Fibroblast of mammary gland (primary cell): Measurements from ENCODE around the gene SPART.

Source experiments
- DNase-seq: peaks from one replicate; pipeline ENCODE4 v3.0.0-alpha.2; 2010; ENCODE audit warnings: low read depth
- H3K4me3 ChIP-seq: 2 replicates; pipeline ENCODE4 v1.5.1; 2011; ENCODE audit warnings: low read depth, mild to moderate bottlenecking, low read length, moderate library complexity; ENCODE audit not compliant: control insufficient read depth
- TF ChIP-seq, protein P1 (sequence below): conservative IDR thresholded peaks from 2 replicates; pipeline ENCODE4 v1.5.1; 2011; ENCODE audit warnings: low read depth, low read length, inconsistent platforms; ENCODE audit not compliant: control insufficient read depth, insufficient read depth

Gene SPART

DNA sequence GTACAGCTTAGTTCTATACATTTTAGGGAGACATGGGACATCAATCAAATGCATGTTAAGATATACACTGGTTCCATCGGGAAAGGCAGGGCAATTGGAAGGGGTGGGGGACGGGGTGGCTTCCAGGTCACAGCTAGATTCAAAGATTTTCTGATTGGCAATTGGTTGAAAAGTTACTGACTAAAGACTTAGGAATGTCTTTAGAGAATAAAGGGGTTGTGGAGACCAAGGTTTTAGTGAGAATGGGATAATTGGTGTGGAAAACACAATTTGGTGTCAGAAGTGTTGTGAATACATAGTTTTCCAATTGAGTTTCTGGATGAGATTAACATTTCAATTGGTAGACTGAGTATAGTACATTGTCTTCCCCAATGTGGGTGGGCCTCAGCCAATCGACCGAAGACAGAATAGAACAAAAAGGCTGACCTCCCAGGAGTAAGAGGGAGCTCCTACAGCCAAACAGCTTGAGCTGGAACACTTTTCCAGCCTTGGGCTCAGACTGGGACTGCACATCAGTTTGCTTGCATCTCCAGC is 47.6 kb downstream of the SPART start:
- H3K4me3 ChIP-seq: no peak overlapping the region
- TF ChIP-seq, protein P1, sequence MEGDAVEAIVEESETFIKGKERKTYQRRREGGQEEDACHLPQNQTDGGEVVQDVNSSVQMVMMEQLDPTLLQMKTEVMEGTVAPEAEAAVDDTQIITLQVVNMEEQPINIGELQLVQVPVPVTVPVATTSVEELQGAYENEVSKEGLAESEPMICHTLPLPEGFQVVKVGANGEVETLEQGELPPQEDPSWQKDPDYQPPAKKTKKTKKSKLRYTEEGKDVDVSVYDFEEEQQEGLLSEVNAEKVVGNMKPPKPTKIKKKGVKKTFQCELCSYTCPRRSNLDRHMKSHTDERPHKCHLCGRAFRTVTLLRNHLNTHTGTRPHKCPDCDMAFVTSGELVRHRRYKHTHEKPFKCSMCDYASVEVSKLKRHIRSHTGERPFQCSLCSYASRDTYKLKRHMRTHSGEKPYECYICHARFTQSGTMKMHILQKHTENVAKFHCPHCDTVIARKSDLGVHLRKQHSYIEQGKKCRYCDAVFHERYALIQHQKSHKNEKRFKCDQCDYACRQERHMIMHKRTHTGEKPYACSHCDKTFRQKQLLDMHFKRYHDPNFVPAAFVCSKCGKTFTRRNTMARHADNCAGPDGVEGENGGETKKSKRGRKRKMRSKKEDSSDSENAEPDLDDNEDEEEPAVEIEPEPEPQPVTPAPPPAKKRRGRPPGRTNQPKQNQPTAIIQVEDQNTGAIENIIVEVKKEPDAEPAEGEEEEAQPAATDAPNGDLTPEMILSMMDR: no peak
- no peak for DNase-seq

DNA sequence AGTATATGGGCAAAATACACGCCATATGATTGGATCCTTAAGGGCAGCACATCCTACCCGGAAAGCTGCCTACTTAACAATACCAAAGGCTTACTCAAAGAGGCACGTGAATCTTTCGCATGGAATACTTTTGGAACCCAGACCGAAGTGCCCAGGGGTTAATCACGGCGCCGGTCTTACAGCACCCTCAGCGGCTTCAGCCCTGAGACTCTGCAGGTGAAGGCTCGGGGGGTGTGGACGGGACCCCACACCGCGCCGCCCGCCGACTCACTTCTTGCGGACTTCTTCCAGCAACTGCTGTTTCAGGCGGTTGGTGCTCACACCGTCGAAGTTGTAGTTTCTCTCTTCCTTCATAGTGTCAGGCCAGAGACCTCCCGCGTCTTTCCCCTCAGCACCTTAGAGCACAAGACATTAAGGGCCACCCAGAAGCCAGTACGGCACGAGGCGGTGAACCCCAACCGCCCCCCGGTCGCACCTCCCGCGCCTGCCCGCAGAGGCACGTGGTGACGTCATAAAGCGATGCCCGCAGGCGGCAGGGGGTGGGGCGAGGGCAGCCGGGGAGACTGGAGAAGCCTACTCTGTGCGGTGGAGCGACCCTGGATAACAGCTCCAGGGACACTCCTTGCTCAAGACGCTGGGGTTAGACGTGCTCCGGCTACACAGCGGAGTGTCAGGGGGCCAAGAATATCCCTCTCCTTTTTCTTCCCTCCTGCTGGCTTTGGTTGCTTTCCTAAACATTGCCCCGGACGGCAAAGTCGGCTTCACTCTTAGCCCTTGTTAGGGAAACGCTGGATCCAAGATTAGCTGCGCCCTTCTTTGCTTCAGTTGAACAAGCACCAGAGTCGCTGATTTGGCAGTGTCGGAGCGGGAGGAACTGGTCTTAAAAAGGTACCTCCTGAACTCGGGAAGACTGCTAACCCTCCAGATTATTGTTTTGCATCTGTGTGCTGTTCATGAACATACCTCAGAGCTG is 48.5 kb downstream of the SPART start, which contains the start of gene CCDC169:
CCDC169 (minus strand) TSS at position 449 of the 973 bp plus-strand sequence; CDS start at position 354, 95 bp downstream.
- peak; percentile 59 for DNase-seq
- H3K4me3 ChIP-seq: peak within 1 kb of the TSS; percentile 79
- TF ChIP-seq, protein P1: no peak

DNA sequence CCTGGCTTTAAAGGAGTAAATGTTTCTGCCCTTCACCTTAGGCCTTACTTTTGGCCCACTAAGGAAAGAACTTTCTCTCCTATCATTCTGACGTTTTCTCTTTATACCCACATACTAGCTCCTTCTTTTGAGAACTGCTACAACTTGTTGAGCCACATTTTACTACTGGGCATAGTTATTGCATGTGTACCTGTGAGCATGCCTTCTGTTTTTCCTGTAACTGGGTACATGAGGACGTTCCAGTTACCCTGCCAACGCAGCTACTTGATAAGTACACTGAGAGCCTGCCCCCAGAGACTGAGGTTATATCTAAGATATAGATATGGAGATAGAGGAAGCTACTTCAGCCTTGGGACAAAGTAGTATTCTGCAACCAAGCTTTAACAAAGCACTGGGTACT is 52.1 kb downstream of the SPART start:
- DNase-seq: no peak
- TF ChIP-seq, protein P1: no peak
- no peak overlapping the region for H3K4me3 ChIP-seq

DNA sequence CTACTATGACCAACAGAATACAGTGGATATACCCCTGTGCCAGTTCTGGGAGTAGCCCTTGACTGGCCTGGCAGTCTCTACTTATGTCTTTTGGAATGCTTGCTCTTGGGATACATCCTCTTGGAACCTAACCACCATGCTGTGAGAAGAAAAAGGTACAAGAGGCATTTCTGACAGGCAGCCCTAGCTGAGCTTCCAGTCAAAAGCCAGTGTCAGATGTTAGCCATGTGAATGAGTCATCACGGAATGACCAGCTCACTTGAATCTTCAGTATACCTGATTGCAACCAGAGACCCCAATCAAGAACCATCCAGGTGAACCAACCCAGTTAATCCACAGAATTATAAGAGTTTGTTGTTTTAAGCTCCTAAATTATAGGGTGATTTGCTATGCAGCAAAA is 52.7 kb downstream of the SPART start:
- DNase-seq: no peak

DNA sequence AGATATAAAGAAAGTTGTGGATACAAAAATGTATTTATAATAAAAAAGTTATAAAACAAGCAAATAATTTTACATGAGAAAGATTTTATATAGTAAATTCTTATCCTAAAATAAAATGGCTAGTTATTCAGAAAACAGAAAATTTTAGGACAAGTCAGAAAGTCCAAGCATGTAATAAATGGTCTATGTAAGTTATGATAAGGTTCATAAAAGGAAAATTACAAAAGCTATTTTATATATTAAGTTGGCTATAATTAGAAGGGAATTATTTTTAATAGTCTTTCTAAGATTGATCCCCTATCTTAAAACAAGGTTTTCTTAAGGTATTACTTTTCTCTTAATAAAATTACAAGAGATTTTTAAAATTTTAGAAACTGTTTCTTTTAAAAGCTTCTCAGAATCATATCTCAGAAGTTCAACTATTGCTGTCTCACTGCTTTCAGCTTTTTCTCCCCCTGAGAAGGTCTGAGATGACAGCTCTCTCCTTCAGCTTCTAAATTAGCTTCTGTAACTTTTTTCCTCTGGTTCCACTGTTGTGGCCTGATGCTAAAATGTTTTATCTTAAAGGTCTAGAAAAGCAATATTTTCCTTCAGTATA is 57.3 kb downstream of the SPART start:
- no peak for DNase-seq
- H3K4me3 ChIP-seq: no peak overlapping the region
- TF ChIP-seq, protein P1: no peak

More for the DNA sequence above, 52.7 kb downstream of the SPART start:
- no peak overlapping the region for H3K4me3 ChIP-seq
- TF ChIP-seq, protein P1: no peak

DNA sequence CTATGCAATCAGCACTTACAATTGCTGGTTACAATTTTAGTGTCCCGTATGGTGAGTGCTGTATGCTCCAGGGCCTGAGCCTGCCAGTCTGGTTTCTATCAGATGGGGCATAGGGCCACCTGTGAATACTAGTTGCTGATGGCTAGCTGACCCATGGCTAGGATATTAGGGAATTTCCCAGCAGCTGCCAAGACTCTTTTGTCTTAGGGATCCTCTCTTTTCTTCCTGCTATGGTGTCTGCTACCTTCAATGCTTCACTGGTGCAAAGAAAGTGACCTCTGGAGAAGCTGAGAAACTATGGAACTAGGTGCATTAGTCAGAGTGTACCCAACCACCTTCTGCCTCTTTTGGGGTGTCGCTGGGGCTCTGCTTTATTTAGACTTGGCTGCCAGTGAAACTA is 60.2 kb downstream of the SPART start:
- no peak for DNase-seq
- TF ChIP-seq, protein P1: no peak
- no peak overlapping the region for H3K4me3 ChIP-seq
